Astrocyte (in vitro differentiated cells and primary cell): ENCODE measurements around the gene TRIP10. TPM values are rescaled to one million over a fixed set of nuclear protein-coding genes. Genes with fewer than 3 reads are reported as not detected.

Source experiments
- DNase-seq: peaks from one replicate; pipeline ENCODE4 v3.0.0-alpha.2; 2010; ENCODE audit warnings: low read depth
- FAIRE-seq: peaks from 2 replicates; lab custom pipeline; 2011; peaks lifted over from hg19 to GRCh38; lab: Jason Lieb, UNC
- H2AFZ ChIP-seq: 2 replicates; pipeline ENCODE4 v1.6.0; 2012; ENCODE audit warnings: low read depth, low read length, inconsistent platforms
- H3K27ac ChIP-seq: 2 replicates; pipeline ENCODE4 v1.5.1; 2011; ENCODE audit warnings: low read depth, low read length, inconsistent platforms
- H3K27me3 ChIP-seq: 2 replicates; pipeline ENCODE4 v1.6.0; 2011; ENCODE audit warnings: low read length, inconsistent platforms; ENCODE audit not compliant: insufficient read depth
- H3K36me3 ChIP-seq: 2 replicates; pipeline ENCODE4 v1.5.1; 2011; ENCODE audit warnings: low read length, inconsistent platforms; ENCODE audit not compliant: insufficient read depth
- H3K4me1 ChIP-seq: 2 replicates; pipeline ENCODE4 v1.5.1; 2011; ENCODE audit warnings: low read length, inconsistent platforms; ENCODE audit not compliant: insufficient read depth
- H3K4me2 ChIP-seq: 2 replicates; pipeline ENCODE4 v1.6.0; 2012; ENCODE audit warnings: low read length, inconsistent platforms
- H3K4me3 ChIP-seq: 2 replicates; pipeline ENCODE4 v1.5.1; 2011; ENCODE audit warnings: low read depth, mild to moderate bottlenecking, low read length, inconsistent platforms; ENCODE audit not compliant: insufficient read depth
- H3K79me2 ChIP-seq: 2 replicates; pipeline ENCODE4 v1.6.0; 2012; ENCODE audit warnings: mild to moderate bottlenecking, low read length, inconsistent platforms; ENCODE audit not compliant: insufficient read depth
- H3K9ac ChIP-seq: 2 replicates; pipeline ENCODE4 v1.6.0; 2012; ENCODE audit warnings: mild to moderate bottlenecking, low read length, inconsistent platforms
- H3K9me3 ChIP-seq: 2 replicates; pipeline ENCODE4 v1.5.1; 2012; ENCODE audit warnings: low read depth, mild to moderate bottlenecking, low read length, inconsistent platforms; ENCODE audit not compliant: insufficient read depth
- H4K20me1 ChIP-seq: 2 replicates; pipeline ENCODE4 v1.6.0; 2012; ENCODE audit warnings: low read length, inconsistent platforms; ENCODE audit not compliant: insufficient read depth
- H3K27ac Mint-ChIP-seq: one replicate; pipeline ENCODE4 v1.8.0; 2021; ENCODE audit warnings: mild to moderate bottlenecking, mixed read lengths; ENCODE audit not compliant: unreplicated experiment
- H3K27me3 Mint-ChIP-seq: one replicate; pipeline ENCODE4 v1.8.0; 2021; ENCODE audit warnings: low read depth, mixed read lengths; ENCODE audit not compliant: unreplicated experiment
- H3K36me3 Mint-ChIP-seq: one replicate; pipeline ENCODE4 v1.8.0; 2021; ENCODE audit warnings: low read depth, mixed read lengths; ENCODE audit not compliant: unreplicated experiment
- H3K4me1 Mint-ChIP-seq: one replicate; pipeline ENCODE4 v1.8.0; 2021; ENCODE audit warnings: low read depth, mixed read lengths; ENCODE audit not compliant: unreplicated experiment
- H3K4me3 Mint-ChIP-seq: one replicate; pipeline ENCODE4 v1.8.0; 2021; ENCODE audit warnings: mild to moderate bottlenecking, moderate library complexity, mixed read lengths; ENCODE audit not compliant: unreplicated experiment
- H3K9me3 Mint-ChIP-seq: one replicate; pipeline ENCODE4 v1.8.0; 2021; ENCODE audit warnings: mild to moderate bottlenecking, mixed read lengths; ENCODE audit not compliant: unreplicated experiment
- CTCF ChIP-seq: IDR thresholded peaks from 2 replicates; pipeline ENCODE4 v1.5.1; 2011; ENCODE audit warnings: low read depth, mild to moderate bottlenecking, inconsistent platforms, low read length, moderate library complexity; ENCODE audit not compliant: insufficient read depth
- EZH2 ChIP-seq: IDR thresholded peaks from 2 replicates; pipeline ENCODE4 v1.6.1; 2012; ENCODE audit warnings: mild to moderate bottlenecking, low read length, inconsistent platforms; ENCODE audit not compliant: insufficient read depth
- total RNA-seq: library from RNA; stranded (reverse); gene quantifications from 2 replicates; pipeline ENCODE4 v1.2.1, GENCODE V29; 2021

TRIP10 gene
- total RNA-seq, 1 donor from 2014 or later, result 41.4 TPM

- no peak overlapping the region for H3K4me3 Mint-ChIP-seq
- no peaks in the 10 kb centered on the region for H3K27me3 Mint-ChIP-seq
- Histone ChIP-seq H4K20me1 (no peaks in the 10 kb centered on the region), H3K4me2 (no peak overlapping the region), H3K27ac (no peak overlapping the region), H3K4me1 (peaks cover 6% of the 10 kb centered on the region), H3K9me3 (no peaks in the 10 kb centered on the region), H3K79me2 (no peaks in the 10 kb centered on the region), H3K4me3 (no peak overlapping the region), H2AFZ (no peak overlapping the region), H3K9ac (no peak overlapping the region), H3K27me3 (no peaks in the 10 kb centered on the region), H3K36me3 (peaks cover 8% of the 10 kb centered on the region)
- FAIRE-seq (no peak), DNase-seq (no peak)
- TF ChIP-seq EZH2 (no peak), CTCF (no peak)
- no peaks in the 10 kb centered on the region for H3K9me3 Mint-ChIP-seq
- no peaks in the 10 kb centered on the region for H3K4me1 Mint-ChIP-seq
- H3K36me3 Mint-ChIP-seq, result peaks cover 3% of the 10 kb centered on the region
- H3K27ac Mint-ChIP-seq, result peak overlapping the region; percentile 29
Observed at GRCh38 chr19:6754653-6755463, 15.4 kb downstream of the TRIP10 start.

DNA sequence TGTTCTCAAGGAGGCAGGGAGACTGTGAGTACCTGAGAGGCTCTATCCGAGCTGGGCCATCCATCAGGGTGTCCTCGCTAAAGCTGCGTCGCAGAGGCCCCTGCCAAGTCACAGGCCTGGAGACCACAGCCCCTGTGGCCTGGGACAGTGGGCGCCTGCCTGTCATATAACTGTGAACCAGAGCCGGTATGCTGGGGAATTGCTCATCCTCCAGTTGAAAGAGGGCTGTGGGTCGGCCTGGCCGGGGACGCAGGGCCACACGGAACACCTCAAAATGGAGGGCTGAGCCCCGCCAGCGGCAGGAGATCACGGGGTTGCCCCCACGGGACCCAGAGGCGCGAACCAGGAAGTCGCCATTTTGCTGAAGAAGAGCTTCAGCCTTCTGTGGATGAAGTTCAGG lies 21.1 kb downstream of the TRIP10 start:
- TF ChIP-seq EZH2, result no peak
- TF ChIP-seq CTCF, result no peak
- H3K4me3 Mint-ChIP-seq, result no peak overlapping the region
- no peaks in the 10 kb centered on the region for H3K9me3 ChIP-seq
- no peaks in the 10 kb centered on the region for H3K36me3 ChIP-seq
- no peaks in the 10 kb centered on the region for H3K9me3 Mint-ChIP-seq
- no peak overlapping the region for H3K27ac ChIP-seq
- H3K79me2 ChIP-seq, result no peaks in the 10 kb centered on the region
- H3K36me3 Mint-ChIP-seq, result no peaks in the 10 kb centered on the region
- H3K4me2 ChIP-seq, result no peak overlapping the region
- H3K4me3 ChIP-seq, result no peak overlapping the region
- peaks cover under 1% of the 10 kb centered on the region for H3K4me1 Mint-ChIP-seq
- DNase-seq, result no peak
- H4K20me1 ChIP-seq, result no peaks in the 10 kb centered on the region
- H2AFZ ChIP-seq, result no peak overlapping the region
- no peaks in the 10 kb centered on the region for H3K27me3 Mint-ChIP-seq
- no peak overlapping the region for H3K27ac Mint-ChIP-seq
- no peak overlapping the region for H3K9ac ChIP-seq
- FAIRE-seq, result no peak
- no peaks in the 10 kb centered on the region for H3K4me1 ChIP-seq
- no peaks in the 10 kb centered on the region for H3K27me3 ChIP-seq
